AG10803 (cell line): Measurements from ENCODE around the gene TRIM28.

Experiments
- DNase-seq: peaks from one replicate; pipeline ENCODE4 v3.0.0; 2010; ENCODE audit warnings: low read depth
- H3K4me3 ChIP-seq: 2 replicates; pipeline ENCODE4 v1.5.1; 2011; ENCODE audit warnings: mild to moderate bottlenecking, low read length, control low read depth
- CTCF ChIP-seq: conservative IDR thresholded peaks from 2 replicates; pipeline ENCODE4 v1.5.1; 2011; ENCODE audit warnings: mild to moderate bottlenecking, low read length, control low read depth, inconsistent platforms

Gene TRIM28

GRCh38 chr19:58568453-58569130 lies 24.7 kb downstream of the TRIM28 start:
- TF ChIP-seq CTCF: no peak
- DNase-seq: no peak
- no peak overlapping the region for H3K4me3 ChIP-seq

GRCh38 chr19:58569191-58569942 lies 25.5 kb downstream of the TRIM28 start:
- DNase-seq: no peak
- no peak for TF ChIP-seq CTCF
- no peak overlapping the region for H3K4me3 ChIP-seq

- no peak overlapping the region for H3K4me3 ChIP-seq
- DNase-seq: no peak
- TF ChIP-seq CTCF: no peak
Observed at GRCh38 chr19:58569943-58570670, 26.2 kb downstream of the TRIM28 start.

GRCh38 chr19:58570770-58571574 lies 27.1 kb downstream of the TRIM28 start:
- H3K4me3 ChIP-seq: no peak overlapping the region
- DNase-seq: no peak
- no peak for TF ChIP-seq CTCF

- TF ChIP-seq CTCF: no peak
- DNase-seq: no peak
- no peak overlapping the region for H3K4me3 ChIP-seq
Observed at GRCh38 chr19:58571575-58571947, 27.7 kb downstream of the TRIM28 start.

- DNase-seq: no peak
- H3K4me3 ChIP-seq: peak overlapping the region; percentile 94
- no peak for TF ChIP-seq CTCF
Observed at GRCh38 chr19:58572026-58572817, 28.4 kb downstream of the TRIM28 start.
